ENCODE results near the gene SPATA13. TPM values are rescaled to one million over a fixed set of nuclear protein-coding genes. Genes with fewer than 3 reads are reported as not detected.

The SPATA13 gene
- total RNA-seq, 1 experiment from 2014 or later: 21.4 TPM

DNA sequence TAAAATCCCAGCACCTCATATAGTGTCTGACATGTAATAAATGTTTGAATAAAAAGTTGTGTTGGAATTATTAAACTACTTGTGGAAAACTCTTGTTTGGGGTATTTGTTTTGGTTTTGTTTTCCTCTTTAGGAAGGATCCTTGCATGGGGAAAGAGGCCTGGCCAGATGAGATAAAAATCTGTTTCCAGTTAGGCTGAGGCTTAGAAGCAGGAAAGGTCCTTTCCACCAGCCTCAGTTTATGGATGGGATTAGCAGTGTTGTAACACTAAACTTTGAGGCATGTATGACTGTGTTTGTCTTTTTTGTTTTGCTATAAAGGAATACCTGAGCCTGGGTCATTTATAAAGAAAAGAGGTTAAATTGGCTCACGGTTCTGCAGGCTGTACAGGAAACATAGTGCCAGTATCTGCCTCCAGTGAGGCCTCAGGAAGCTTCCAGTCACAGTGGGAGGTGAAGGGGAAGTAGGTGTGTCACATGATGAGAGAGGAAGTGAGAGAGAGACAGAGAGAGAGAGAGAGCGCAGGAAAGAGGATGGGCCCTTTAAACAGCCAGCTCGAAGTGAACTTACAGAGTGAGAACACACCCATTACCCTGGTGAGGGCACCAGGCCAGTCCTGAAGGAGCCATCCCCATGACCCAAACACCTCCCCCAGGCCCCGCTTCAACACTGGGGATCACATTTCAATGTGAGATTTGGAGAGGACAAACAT lies 21.6 kb downstream of the SPATA13 start:
- ATAC-seq (no peak), DNase-seq (ENCODE audit: low read depth, low spot score) (no peak)
- Histone ChIP-seq H4K20me1 (ENCODE audit: insufficient read depth) (no peaks in the 10 kb centered on the region; the same call in 1 of the 2 replicates), H2AFZ (ENCODE audit: low read depth, low read length, poor library complexity, severe bottlenecking) (no peak overlapping the region), H3K4me1 (ENCODE audit: control insufficient read depth in 1 of 2, insufficient read depth in 2 of 2, low read length in 2 of 2) (0 out of 4 replicates have a peak, but pooled peaks cover 0 to 5% of the 10 kb centered on the region in 2 experiments), H3K4me2 (ENCODE audit: low read length) (no peak overlapping the region), H3K27ac (ENCODE audit: low read depth, low read length) (no peak overlapping the region), H3K27me3 (ENCODE audit: insufficient read depth, low read length) (no peaks in the 10 kb centered on the region), H3K9me2 (ENCODE audit: insufficient read depth) (no peaks in the 10 kb centered on the region), H3K36me3 (ENCODE audit: control insufficient read depth in 1 of 2, insufficient read depth in 2 of 2, low read length in 2 of 2) (no peaks in the 10 kb centered on the region), H3K9me3 (ENCODE audit: control insufficient read depth in 1 of 2, insufficient read depth in 1 of 2, low read depth in 1 of 2, low read length in 2 of 2) (no peaks in the 10 kb centered on the region), H3K4me3 (replicated peaks in 1 of 2; ENCODE audit: low read depth in 1 of 2, low read length in 2 of 2) (no peak overlapping the region), H3K79me2 (ENCODE audit: insufficient read depth, low read length) (peaks cover 89% of the 10 kb centered on the region), H3K9ac (ENCODE audit: low read length) (no peak overlapping the region)
- CTCF ChIA-PET: no interaction called here
- TF ChIP-seq JUND (IDR thresholded peaks at IDR 0.05) (no peak), RAD21 (IDR thresholded peaks at IDR 0.05; ENCODE audit: low read depth) (no peak), EZH2 (IDR thresholded peaks at IDR 0.05) (no peak), YY1 (IDR thresholded peaks at IDR 0.05; ENCODE audit: extremely low read depth, insufficient replicate concordance, low read depth, low read length) (no peak), TCF7L2 (IDR thresholded peaks at IDR 0.05; ENCODE audit: borderline replicate concordance, extremely low read depth, insufficient read depth, insufficient read length) (no peak), CEBPB (IDR thresholded peaks at IDR 0.05; ENCODE audit: low read depth) (no peak), SIN3A (IDR thresholded peaks at IDR 0.05; ENCODE audit: low read depth) (no peak), EZH2phosphoT487 (IDR thresholded peaks at IDR 0.05; ENCODE audit: borderline replicate concordance) (no peak), CBX3 (IDR thresholded peaks at IDR 0.05; ENCODE audit: low read depth) (no peak), ELF1 (IDR thresholded peaks at IDR 0.05; ENCODE audit: borderline replicate concordance, low read depth) (no peak), SRF (IDR thresholded peaks at IDR 0.05; ENCODE audit: low read depth) (no peak), POLR2AphosphoS5 (IDR thresholded peaks at IDR 0.05; ENCODE audit: low read depth, low read length) (no peak), SP1 (IDR thresholded peaks at IDR 0.05; ENCODE audit: low read depth) (no peak), FOSL1 (IDR thresholded peaks at IDR 0.05; ENCODE audit: low read depth) (no peak), EGR1 (IDR thresholded peaks at IDR 0.05; ENCODE audit: low read depth) (no peak), ZNF274 (IDR thresholded peaks at IDR 0.05; ENCODE audit: low read depth, low read length) (no peak)
- TF ChIP-seq, protein P1, sequence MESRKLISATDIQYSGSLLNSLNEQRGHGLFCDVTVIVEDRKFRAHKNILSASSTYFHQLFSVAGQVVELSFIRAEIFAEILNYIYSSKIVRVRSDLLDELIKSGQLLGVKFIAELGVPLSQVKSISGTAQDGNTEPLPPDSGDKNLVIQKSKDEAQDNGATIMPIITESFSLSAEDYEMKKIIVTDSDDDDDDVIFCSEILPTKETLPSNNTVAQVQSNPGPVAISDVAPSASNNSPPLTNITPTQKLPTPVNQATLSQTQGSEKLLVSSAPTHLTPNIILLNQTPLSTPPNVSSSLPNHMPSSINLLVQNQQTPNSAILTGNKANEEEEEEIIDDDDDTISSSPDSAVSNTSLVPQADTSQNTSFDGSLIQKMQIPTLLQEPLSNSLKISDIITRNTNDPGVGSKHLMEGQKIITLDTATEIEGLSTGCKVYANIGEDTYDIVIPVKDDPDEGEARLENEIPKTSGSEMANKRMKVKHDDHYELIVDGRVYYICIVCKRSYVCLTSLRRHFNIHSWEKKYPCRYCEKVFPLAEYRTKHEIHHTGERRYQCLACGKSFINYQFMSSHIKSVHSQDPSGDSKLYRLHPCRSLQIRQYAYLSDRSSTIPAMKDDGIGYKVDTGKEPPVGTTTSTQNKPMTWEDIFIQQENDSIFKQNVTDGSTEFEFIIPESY (IDR thresholded peaks at IDR 0.05; ENCODE audit: extremely low read depth, insufficient replicate concordance, low read length): no peak
- TF ChIP-seq, protein P2, sequence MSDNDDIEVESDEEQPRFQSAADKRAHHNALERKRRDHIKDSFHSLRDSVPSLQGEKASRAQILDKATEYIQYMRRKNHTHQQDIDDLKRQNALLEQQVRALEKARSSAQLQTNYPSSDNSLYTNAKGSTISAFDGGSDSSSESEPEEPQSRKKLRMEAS (IDR thresholded peaks at IDR 0.05): no peak
- TF ChIP-seq, protein P3, sequence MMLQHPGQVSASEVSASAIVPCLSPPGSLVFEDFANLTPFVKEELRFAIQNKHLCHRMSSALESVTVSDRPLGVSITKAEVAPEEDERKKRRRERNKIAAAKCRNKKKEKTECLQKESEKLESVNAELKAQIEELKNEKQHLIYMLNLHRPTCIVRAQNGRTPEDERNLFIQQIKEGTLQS (IDR thresholded peaks at IDR 0.05): no peak
- TF ChIP-seq, protein P4, sequence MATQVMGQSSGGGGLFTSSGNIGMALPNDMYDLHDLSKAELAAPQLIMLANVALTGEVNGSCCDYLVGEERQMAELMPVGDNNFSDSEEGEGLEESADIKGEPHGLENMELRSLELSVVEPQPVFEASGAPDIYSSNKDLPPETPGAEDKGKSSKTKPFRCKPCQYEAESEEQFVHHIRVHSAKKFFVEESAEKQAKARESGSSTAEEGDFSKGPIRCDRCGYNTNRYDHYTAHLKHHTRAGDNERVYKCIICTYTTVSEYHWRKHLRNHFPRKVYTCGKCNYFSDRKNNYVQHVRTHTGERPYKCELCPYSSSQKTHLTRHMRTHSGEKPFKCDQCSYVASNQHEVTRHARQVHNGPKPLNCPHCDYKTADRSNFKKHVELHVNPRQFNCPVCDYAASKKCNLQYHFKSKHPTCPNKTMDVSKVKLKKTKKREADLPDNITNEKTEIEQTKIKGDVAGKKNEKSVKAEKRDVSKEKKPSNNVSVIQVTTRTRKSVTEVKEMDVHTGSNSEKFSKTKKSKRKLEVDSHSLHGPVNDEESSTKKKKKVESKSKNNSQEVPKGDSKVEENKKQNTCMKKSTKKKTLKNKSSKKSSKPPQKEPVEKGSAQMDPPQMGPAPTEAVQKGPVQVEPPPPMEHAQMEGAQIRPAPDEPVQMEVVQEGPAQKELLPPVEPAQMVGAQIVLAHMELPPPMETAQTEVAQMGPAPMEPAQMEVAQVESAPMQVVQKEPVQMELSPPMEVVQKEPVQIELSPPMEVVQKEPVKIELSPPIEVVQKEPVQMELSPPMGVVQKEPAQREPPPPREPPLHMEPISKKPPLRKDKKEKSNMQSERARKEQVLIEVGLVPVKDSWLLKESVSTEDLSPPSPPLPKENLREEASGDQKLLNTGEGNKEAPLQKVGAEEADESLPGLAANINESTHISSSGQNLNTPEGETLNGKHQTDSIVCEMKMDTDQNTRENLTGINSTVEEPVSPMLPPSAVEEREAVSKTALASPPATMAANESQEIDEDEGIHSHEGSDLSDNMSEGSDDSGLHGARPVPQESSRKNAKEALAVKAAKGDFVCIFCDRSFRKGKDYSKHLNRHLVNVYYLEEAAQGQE (IDR thresholded peaks at IDR 0.05; ENCODE audit: low read depth): no peak
- RAD21 ChIA-PET (ENCODE audit: low non-redundant PET in 1 of 2, low total read pairs in 2 of 2, uncharacterized antibody in 2 of 2, unreplicated experiment in 2 of 2): no interaction called here
- BruUV-seq (replicated peaks): no TSS peak
- intact Hi-C loops (cut with micrococcal nuclease): no loop called here
- POLR2A ChIA-PET: no interaction called here

Data from HCT116 (cell line).